NCI-H2081 treated with DMSO at 0.1 percent for 48 hours (cell line): ENCODE results near the gene RWDD1.
A peak's percentile ranks its signal among the peaks of the same experiment; 100 is the strongest.

Source experiments
- DNase-seq: peaks from one replicate; lab custom pipeline; 2025; lab: John Stamatoyannopoulos, UW

RWDD1 gene

GRCh38 chr6:116570856-116571682, at the start of gene RWDD1:
Gene RWDD1, plus strand, starts transcription at chr6:116571504. Its CDS starts 79 bp downstream, at chr6:116571583.
- peak; percentile 73 for DNase-seq

GRCh38 chr6:116522896-116523295, 48.4 kb upstream of the RWDD1 start:
- no peak for DNase-seq

GRCh38 chr6:116524236-116524635, 47.1 kb upstream of the RWDD1 start:
- DNase-seq, result no peak

- DNase-seq, result no peak
These were observed 43.2 kb upstream of the RWDD1 start for GRCh38 chr6:116528133-116528532.

- DNase-seq, result no peak
These were observed 42.5 kb upstream of the RWDD1 start for GRCh38 chr6:116528780-116529179.

- no peak for DNase-seq
These were observed 41.6 kb upstream of the RWDD1 start for GRCh38 chr6:116529466-116530290.

- peak; percentile 29 for DNase-seq
These were observed 40.9 kb upstream of the RWDD1 start for GRCh38 chr6:116530436-116530835.

GRCh38 chr6:116531675-116532570, 39.4 kb upstream of the RWDD1 start:
- no peak for DNase-seq

GRCh38 chr6:116533233-116533957, 37.9 kb upstream of the RWDD1 start:
- DNase-seq, result no peak

- no peak for DNase-seq
These were observed 36.2 kb upstream of the RWDD1 start for GRCh38 chr6:116535109-116535508.

- DNase-seq, result peak; percentile 9
These were observed 35.1 kb upstream of the RWDD1 start for GRCh38 chr6:116536216-116536621.

GRCh38 chr6:116542426-116542825, 28.9 kb upstream of the RWDD1 start:
- DNase-seq, result no peak

GRCh38 chr6:116543149-116543548, 28.2 kb upstream of the RWDD1 start:
- no peak for DNase-seq

- DNase-seq, result no peak
These were observed 25.7 kb upstream of the RWDD1 start, which contains the start of gene TRAPPC3L for GRCh38 chr6:116545651-116546050. Gene TRAPPC3L, minus strand, starts transcription at chr6:116545684. Its CDS starts 170 bp downstream, at chr6:116545514.

- DNase-seq, result no peak
These were observed 23.9 kb upstream of the RWDD1 start for GRCh38 chr6:116547358-116547757.

GRCh38 chr6:116550796-116551195, 20.5 kb upstream of the RWDD1 start:
- no peak for DNase-seq

GRCh38 chr6:116553451-116553850, 17.9 kb upstream of the RWDD1 start, which contains the start of gene CALHM4:
Gene CALHM4, plus strand, starts transcription at chr6:116553751. Its CDS starts 43 bp downstream, at chr6:116553794.
- no peak for DNase-seq

GRCh38 chr6:116556065-116556464, 15.2 kb upstream of the RWDD1 start:
- no peak for DNase-seq

GRCh38 chr6:116556814-116557415, 14.4 kb upstream of the RWDD1 start:
- DNase-seq, result no peak

GRCh38 chr6:116557893-116558292, 13.4 kb upstream of the RWDD1 start:
- no peak for DNase-seq

- DNase-seq, result no peak
These were observed 11.2 kb upstream of the RWDD1 start for GRCh38 chr6:116560130-116560529.
